DMS 273 (cell line): ENCODE data around the gene ELP1.

Experiments
- DNase-seq: peaks from one replicate; lab custom pipeline; 2025; ENCODE audit not compliant: unreplicated experiment; lab: John Stamatoyannopoulos, UW

Gene ELP1

GRCh38 chr9:108832179-108832500, 101.8 kb downstream of the ELP1 start:
- no peak for DNase-seq

- DNase-seq, result no peak
Measured at GRCh38 chr9:108831496-108832178, 102.3 kb downstream of the ELP1 start.

- DNase-seq, result no peak
Measured at GRCh38 chr9:108830272-108830671, 103.7 kb downstream of the ELP1 start.

- DNase-seq, result no peak
Measured at GRCh38 chr9:108823829-108824228, 110.1 kb downstream of the ELP1 start.
